Esophagus squamous epithelium (tissue), 5 donors: ENCODE data around the gene SPARCL1. TPM values are rescaled to one million over a fixed set of nuclear protein-coding genes. Genes with fewer than 3 reads are reported as not detected.
"Not testable (repeated sequence)": the region's sequence is repeated elsewhere in the genome, so short reads cannot be mapped to it uniquely, and the experiment has no call there.

ENCODE experiments used
- DNase-seq: peaks from one replicate; lab custom pipeline; 2025; lab: John Stamatoyannopoulos, UW
- H3K27ac ChIP-seq, 4 donors: fragments of 200-600 bp; sonication (generic); one replicate each; pipeline ENCODE4 v1.5.1; 2016 to 2019; ENCODE audit warnings: mild to moderate bottlenecking in 1 of 4
- H3K27me3 ChIP-seq, 4 donors: fragments of 200-600 bp; sonication (generic); 1 replicate in 3 of 4; 2 replicates in 1 of 4; pipeline versions ENCODE4 v1.5.1 to v1.6.0; 2017 to 2021; ENCODE audit warnings: antibody characterized with exemption in 1 of 4
- H3K36me3 ChIP-seq, 3 donors: fragments of 200-600 bp; sonication (generic); one replicate each; pipeline ENCODE4 v1.5.1; 2016 to 2019
- H3K4me1 ChIP-seq, 3 donors: fragments of 200-600 bp; sonication (generic); one replicate each; pipeline ENCODE4 v1.5.1; 2017 to 2019
- H3K4me3 ChIP-seq, 4 donors: fragments of 200-600 bp; sonication (generic); 1 replicate in 3 of 4; 2 replicates in 1 of 4; pipeline ENCODE4 v1.5.1; 2016 to 2019; ENCODE audit warnings: mild to moderate bottlenecking in 2 of 4, moderate library complexity in 1 of 4
- H3K9me3 ChIP-seq, 3 donors: fragments of 200-600 bp; sonication (generic); one replicate each; pipeline ENCODE4 v1.5.1; 2016 to 2019
- POLR2A ChIP-seq, 4 donors: fragments of 450-650 bp; IDR thresholded peaks; one replicate each; pipeline ENCODE4 v1.6.1; 2017; ENCODE audit warnings: antibody characterized with exemption in 4 of 4, mild to moderate bottlenecking in 4 of 4, moderate library complexity in 3 of 4
- WGBS, 2 donors: methylation state at CpG; one replicate each; pipeline ENCODE4 v1.1.5; 2018; 5-methylcytosine and 5-hydroxymethylcytosine counted together
- intact Hi-C: fragments of 100-400 bp; cut with DNase I; formaldehyde crosslinking; loops from one replicate; pipeline ENCODE4 v1.15.0; 2022
- total RNA-seq, 4 donors: library from RNA; depleted of rRNA; stranded (reverse); fragments of >200 nt; gene quantifications; one replicate each; pipeline ENCODE4 v1.1.0, GENCODE V29; 2016
- TF ChIP-seq, protein P1 (sequence below), 6 experiments: fragments of 450-650 bp in 4 of 6; fragments of 200-600 bp in 2 of 6; sonication (generic) in 2 of 6; IDR thresholded peaks; one replicate each; pipeline ENCODE4 v1.5.1; 2016 to 2019; ENCODE audit warnings: antibody characterized with exemption in 6 of 6, mild to moderate bottlenecking in 4 of 6, moderate library complexity in 4 of 6
- donor health status: DM: yes; HTN: yes; CAD: no.

The SPARCL1 gene, protein sequence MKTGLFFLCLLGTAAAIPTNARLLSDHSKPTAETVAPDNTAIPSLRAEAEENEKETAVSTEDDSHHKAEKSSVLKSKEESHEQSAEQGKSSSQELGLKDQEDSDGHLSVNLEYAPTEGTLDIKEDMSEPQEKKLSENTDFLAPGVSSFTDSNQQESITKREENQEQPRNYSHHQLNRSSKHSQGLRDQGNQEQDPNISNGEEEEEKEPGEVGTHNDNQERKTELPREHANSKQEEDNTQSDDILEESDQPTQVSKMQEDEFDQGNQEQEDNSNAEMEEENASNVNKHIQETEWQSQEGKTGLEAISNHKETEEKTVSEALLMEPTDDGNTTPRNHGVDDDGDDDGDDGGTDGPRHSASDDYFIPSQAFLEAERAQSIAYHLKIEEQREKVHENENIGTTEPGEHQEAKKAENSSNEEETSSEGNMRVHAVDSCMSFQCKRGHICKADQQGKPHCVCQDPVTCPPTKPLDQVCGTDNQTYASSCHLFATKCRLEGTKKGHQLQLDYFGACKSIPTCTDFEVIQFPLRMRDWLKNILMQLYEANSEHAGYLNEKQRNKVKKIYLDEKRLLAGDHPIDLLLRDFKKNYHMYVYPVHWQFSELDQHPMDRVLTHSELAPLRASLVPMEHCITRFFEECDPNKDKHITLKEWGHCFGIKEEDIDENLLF
- total RNA-seq = 100 to 1,000 TPM in 2 of 4 donors, 10 to 100 TPM in 2; 37.3 to 450 (median 131) TPM

DNA sequence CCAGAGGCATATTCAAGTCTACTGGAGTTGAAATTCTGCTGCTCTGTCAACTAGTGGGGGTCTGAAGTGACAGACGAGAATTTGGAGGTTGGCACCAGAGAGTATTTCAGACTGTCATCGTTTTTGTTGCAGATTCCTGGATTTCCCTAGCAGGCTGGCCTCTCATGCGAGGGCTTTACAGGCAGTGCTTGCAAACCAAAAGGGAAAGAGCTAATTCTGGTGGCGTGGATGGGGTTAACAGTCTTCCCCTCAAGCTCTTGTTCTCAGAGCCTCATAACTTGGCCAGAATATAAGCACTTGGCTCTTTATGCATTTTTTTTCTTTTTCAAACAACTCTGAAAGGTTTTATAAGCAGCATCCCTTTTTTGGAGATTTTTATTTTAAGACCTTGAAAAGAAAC, at the start of gene SPARCL1:
TSS of gene SPARCL1 (minus strand) at position 190 of the 400 bp plus-strand sequence. CDS start 29,802 bp downstream, outside the sequence.
- peaks cover 0 to 4% (median 0%) of the 10 kb centered on the region in 3 donors for H3K36me3 ChIP-seq
- no peaks in the 10 kb centered on the region for H3K27me3 ChIP-seq
- H3K9me3 ChIP-seq = no peaks in the 10 kb centered on the region
- H3K4me1 ChIP-seq = peaks cover 13 to 81% (median 33%) of the 10 kb centered on the region in 3 donors
- TF ChIP-seq, protein P1, sequence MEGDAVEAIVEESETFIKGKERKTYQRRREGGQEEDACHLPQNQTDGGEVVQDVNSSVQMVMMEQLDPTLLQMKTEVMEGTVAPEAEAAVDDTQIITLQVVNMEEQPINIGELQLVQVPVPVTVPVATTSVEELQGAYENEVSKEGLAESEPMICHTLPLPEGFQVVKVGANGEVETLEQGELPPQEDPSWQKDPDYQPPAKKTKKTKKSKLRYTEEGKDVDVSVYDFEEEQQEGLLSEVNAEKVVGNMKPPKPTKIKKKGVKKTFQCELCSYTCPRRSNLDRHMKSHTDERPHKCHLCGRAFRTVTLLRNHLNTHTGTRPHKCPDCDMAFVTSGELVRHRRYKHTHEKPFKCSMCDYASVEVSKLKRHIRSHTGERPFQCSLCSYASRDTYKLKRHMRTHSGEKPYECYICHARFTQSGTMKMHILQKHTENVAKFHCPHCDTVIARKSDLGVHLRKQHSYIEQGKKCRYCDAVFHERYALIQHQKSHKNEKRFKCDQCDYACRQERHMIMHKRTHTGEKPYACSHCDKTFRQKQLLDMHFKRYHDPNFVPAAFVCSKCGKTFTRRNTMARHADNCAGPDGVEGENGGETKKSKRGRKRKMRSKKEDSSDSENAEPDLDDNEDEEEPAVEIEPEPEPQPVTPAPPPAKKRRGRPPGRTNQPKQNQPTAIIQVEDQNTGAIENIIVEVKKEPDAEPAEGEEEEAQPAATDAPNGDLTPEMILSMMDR (IDR thresholded peaks at IDR 0.05) = no peak
- TF ChIP-seq POLR2A (IDR thresholded peaks at IDR 0.05) = peak in 2 of 4 donors; percentile 38 to 48
- H3K4me3 ChIP-seq = peak within 1 kb of the TSS; percentile 19 to 60 (median 46)
- H3K27ac ChIP-seq = peak within 1 kb of the TSS; percentile 79 to 96 (median 92)
- DNase-seq = no peak
- intact Hi-C loops = no loop called here
- WGBS, 2 donors = 17 to 34% methylated on average over 4 of the region's 4 CpGs

DNA sequence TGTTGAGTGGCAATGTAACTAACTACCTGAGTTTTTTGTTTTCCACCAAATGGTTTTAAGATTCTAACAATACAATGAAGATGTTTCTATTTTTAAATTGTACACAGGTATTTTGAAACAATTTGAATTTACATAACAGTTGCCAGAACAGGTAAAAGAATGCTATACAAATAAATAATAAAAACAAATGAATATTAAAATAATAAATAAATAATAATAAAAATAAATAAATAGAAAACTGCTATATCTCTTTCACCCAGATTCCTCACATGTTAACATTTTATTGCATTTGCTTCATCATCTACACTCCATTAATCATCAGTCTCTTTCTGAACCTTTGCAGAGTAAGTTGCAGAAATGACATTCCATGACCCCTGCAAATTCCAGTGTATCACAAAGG, 46.8 kb upstream of the SPARCL1 start:
- TF ChIP-seq, protein P1 (IDR thresholded peaks at IDR 0.05) = no peak
- no peak for TF ChIP-seq POLR2A (IDR thresholded peaks at IDR 0.05)

GRCh38 chr4:87575408-87575807, 46.2 kb upstream of the SPARCL1 start:
- Histone ChIP-seq H3K9me3 (no peaks in the 10 kb centered on the region), H3K4me3 (no peak overlapping the region), H3K4me1 (no peaks in the 10 kb centered on the region), H3K27me3 (no peaks in the 10 kb centered on the region), H3K36me3 (no peaks in the 10 kb centered on the region), H3K27ac (no peak overlapping the region)
- intact Hi-C loops = no loop called here
- no peak for TF ChIP-seq POLR2A (IDR thresholded peaks at IDR 0.05)
- TF ChIP-seq, protein P1 (IDR thresholded peaks at IDR 0.05) = no peak
- no peak for DNase-seq
- WGBS, 2 donors = 58 to 85% methylated on average over 1 of the region's 1 CpG

More for the DNA sequence above, 46.8 kb upstream of the SPARCL1 start:
- intact Hi-C loops = no loop called here
- DNase-seq = no peak
- Histone ChIP-seq H3K27me3 (no peaks in the 10 kb centered on the region), H3K36me3 (no peaks in the 10 kb centered on the region), H3K9me3 (no peaks in the 10 kb centered on the region), H3K4me1 (no peaks in the 10 kb centered on the region), H3K4me3 (no peak overlapping the region), H3K27ac (no peak overlapping the region)

DNA sequence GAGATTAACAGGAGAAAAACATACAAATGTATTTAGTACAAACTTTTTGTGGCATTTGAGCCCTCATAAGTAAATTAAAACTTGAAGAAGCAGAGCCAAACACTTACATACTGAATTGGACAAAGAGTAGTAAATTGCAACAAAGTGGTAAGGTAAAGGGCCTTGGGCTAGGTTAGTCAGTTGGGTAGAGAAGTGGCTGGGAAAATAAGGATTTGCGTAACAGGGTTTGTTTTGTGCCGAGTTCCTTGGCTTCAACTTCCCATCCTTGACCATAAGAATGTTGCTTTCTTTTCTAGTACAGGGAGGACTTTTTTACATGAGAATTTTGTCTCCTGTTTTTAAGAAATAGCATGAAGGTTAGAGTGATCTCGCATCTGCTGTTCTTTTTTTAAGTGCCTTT, 45.8 kb upstream of the SPARCL1 start:
- no peaks in the 10 kb centered on the region for H3K9me3 ChIP-seq
- H3K27me3 ChIP-seq = no peaks in the 10 kb centered on the region
- H3K4me3 ChIP-seq = no peak overlapping the region
- no peak for TF ChIP-seq POLR2A (IDR thresholded peaks at IDR 0.05)
- TF ChIP-seq, protein P1 (IDR thresholded peaks at IDR 0.05) = no peak
- intact Hi-C loops = no loop called here
- no peak overlapping the region for H3K27ac ChIP-seq
- WGBS, 2 donors = 40 to 62% methylated on average over 3 of the region's 3 CpGs
- DNase-seq = no peak
- H3K4me1 ChIP-seq = no peaks in the 10 kb centered on the region
- no peaks in the 10 kb centered on the region for H3K36me3 ChIP-seq

DNA sequence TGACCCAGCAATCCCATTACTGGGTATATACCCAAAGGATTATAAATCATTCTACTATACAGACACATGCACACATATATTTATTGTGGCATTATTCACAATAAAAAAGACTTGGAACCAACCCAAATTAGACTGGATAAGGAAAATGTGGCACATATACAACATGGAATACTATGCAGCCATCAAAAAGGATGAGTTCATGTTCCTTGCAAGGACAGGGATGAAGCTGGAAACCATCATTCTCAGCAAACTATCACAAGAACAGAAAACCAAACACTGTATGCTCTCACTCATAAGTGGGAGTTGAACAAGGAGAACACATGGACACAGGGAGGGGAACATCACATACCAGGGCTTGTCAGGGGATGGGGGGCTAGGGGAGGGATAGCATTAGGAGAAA, 45.2 kb upstream of the SPARCL1 start:
- H3K27me3 ChIP-seq, H3K4me1 ChIP-seq, H3K9me3 ChIP-seq, DNase-seq, intact Hi-C loops, H3K27ac ChIP-seq, H3K4me3 ChIP-seq, H3K36me3 ChIP-seq: not testable (repeated sequence)
